Smooth muscle cell (in vitro differentiated cells): ENCODE measurements around the gene DENND1A. TPM values are rescaled to one million over a fixed set of nuclear protein-coding genes. Genes with fewer than 3 reads are reported as not detected.

Source experiments
- DNase-seq: peaks from one replicate; lab custom pipeline; 2025; ENCODE audit not compliant: unreplicated experiment; lab: John Stamatoyannopoulos, UW
- H2AFZ ChIP-seq: fragments of 200-600 bp; sonication (generic); 2 replicates; pipeline ENCODE4 v1.6.0; 2016; ENCODE audit warnings: antibody characterized with exemption, low read depth, mild to moderate bottlenecking
- H3F3A ChIP-seq: fragments of 200-600 bp; sonication (generic); 2 replicates; pipeline ENCODE4 v1.6.0; 2017; ENCODE audit warnings: antibody characterized with exemption, low read depth
- H3K27ac ChIP-seq: fragments of 200-600 bp; sonication (generic); 2 replicates; pipeline ENCODE4 v1.5.1; 2016; ENCODE audit warnings: low read depth, mild to moderate bottlenecking
- H3K27me3 ChIP-seq: fragments of 200-600 bp; sonication (generic); 2 replicates; pipeline ENCODE4 v1.6.1; 2016; ENCODE audit warnings: low read depth, mild to moderate bottlenecking
- H3K36me3 ChIP-seq: fragments of 200-600 bp; sonication (generic); 2 replicates; pipeline ENCODE4 v1.5.1; 2016; ENCODE audit warnings: low read depth
- H3K4me1 ChIP-seq: fragments of 200-600 bp; sonication (generic); 2 replicates; pipeline ENCODE4 v1.5.1; 2016; ENCODE audit warnings: low read depth
- H3K4me2 ChIP-seq: fragments of 200-600 bp; sonication (generic); 2 replicates; pipeline ENCODE4 v1.6.0; 2016; ENCODE audit warnings: mild to moderate bottlenecking
- H3K4me3 ChIP-seq: fragments of 200-600 bp; sonication (generic); 2 replicates; pipeline ENCODE4 v1.5.1; 2016; ENCODE audit warnings: mild to moderate bottlenecking
- H3K79me2 ChIP-seq: fragments of 200-600 bp; sonication (generic); 2 replicates; pipeline ENCODE4 v1.6.0; 2016; ENCODE audit warnings: low read depth, mild to moderate bottlenecking
- H3K9ac ChIP-seq: fragments of 200-600 bp; sonication (generic); 2 replicates; pipeline ENCODE4 v1.6.0; 2016; ENCODE audit warnings: low read depth
- H3K9me3 ChIP-seq: fragments of 200-600 bp; sonication (generic); replicated peaks from 2 replicates; pipeline ENCODE4 v1.5.1; 2016; ENCODE audit warnings: low read depth
- H4K20me1 ChIP-seq: fragments of 200-600 bp; sonication (generic); 2 replicates; pipeline ENCODE4 v1.6.0; 2016; ENCODE audit warnings: low read depth
- CTCF ChIP-seq: fragments of 200-600 bp; sonication (generic); IDR thresholded peaks from 2 replicates; pipeline ENCODE4 v1.5.1; 2017; ENCODE audit warnings: borderline replicate concordance, mild to moderate bottlenecking, antibody characterized with exemption; ENCODE audit not compliant: insufficient read depth, poor library complexity, severe bottlenecking
- WGBS: methylation state at CpG from one replicate; pipeline ENCODE4 v1.1.7; 2016; ENCODE audit warnings: low lambda C conversion rate; 5-methylcytosine and 5-hydroxymethylcytosine counted together
- polyA plus RNA-seq: library from polyadenylated mRNA; unstranded; fragments of >200 nt; fragmentation: Nextera tagmentation; extraction: Ambion mirVana; gene quantifications from 2 replicates; pipeline ENCODE4 v1.2.1, GENCODE V29; 2016
- total RNA-seq: library from RNA; depleted of rRNA; stranded (reverse); fragments of >200 nt; gene quantifications from 2 replicates; pipeline ENCODE4 v1.2.3, GENCODE V29; 2014

Gene DENND1A
- total and polyA plus RNA-seq, 2 experiments from 2014 or later, result 8.1 to 20.2 TPM

- H3K79me2 ChIP-seq, result no peaks in the 10 kb centered on the region
- DNase-seq, result no peak
- no peak overlapping the region for H3K9ac ChIP-seq
- no peaks in the 10 kb centered on the region for H3K36me3 ChIP-seq
- TF ChIP-seq CTCF, result no peak
- 84% methylated on average over 1 of the region's 1 CpG for WGBS
- no peak overlapping the region for H3K4me3 ChIP-seq
- peaks cover 2% of the 10 kb centered on the region for H4K20me1 ChIP-seq
- H3K9me3 ChIP-seq, result no peaks in the 10 kb centered on the region
- H3K27me3 ChIP-seq, result no peaks in the 10 kb centered on the region
- H3K4me2 ChIP-seq, result no peak overlapping the region
- no peaks in the 10 kb centered on the region for H3F3A ChIP-seq
- H3K4me1 ChIP-seq, result peaks cover 10% of the 10 kb centered on the region
- no peak overlapping the region for H2AFZ ChIP-seq
- H3K27ac ChIP-seq, result no peak overlapping the region
Observed at GRCh38 chr9:123727332-123727731, 202.6 kb downstream of the DENND1A start.

- no peak overlapping the region for H3K4me2 ChIP-seq
- no peaks in the 10 kb centered on the region for H3F3A ChIP-seq
- no peaks in the 10 kb centered on the region for H3K79me2 ChIP-seq
- no peak for DNase-seq
- no peaks in the 10 kb centered on the region for H3K9me3 ChIP-seq
- H3K9ac ChIP-seq, result no peak overlapping the region
- H3K36me3 ChIP-seq, result no peaks in the 10 kb centered on the region
- WGBS, result 71% methylated on average over 8 of the region's 8 CpGs
- no peak overlapping the region for H3K27ac ChIP-seq
- peaks cover 10% of the 10 kb centered on the region for H3K4me1 ChIP-seq
- H4K20me1 ChIP-seq, result peaks cover 2% of the 10 kb centered on the region
- no peaks in the 10 kb centered on the region for H3K27me3 ChIP-seq
- no peak overlapping the region for H2AFZ ChIP-seq
- no peak overlapping the region for H3K4me3 ChIP-seq
- no peak for TF ChIP-seq CTCF
Observed at GRCh38 chr9:123725389-123725788, 204.5 kb downstream of the DENND1A start.

- Histone ChIP-seq H4K20me1 (peaks cover 2% of the 10 kb centered on the region), H3K4me1 (peaks cover 10% of the 10 kb centered on the region), H2AFZ (no peak overlapping the region), H3K27ac (no peak overlapping the region), H3K9me3 (no peaks in the 10 kb centered on the region), H3K27me3 (no peaks in the 10 kb centered on the region), H3F3A (no peaks in the 10 kb centered on the region), H3K79me2 (no peaks in the 10 kb centered on the region), H3K4me3 (no peak overlapping the region), H3K36me3 (no peaks in the 10 kb centered on the region), H3K9ac (no peak overlapping the region), H3K4me2 (no peak overlapping the region)
- WGBS, result 96% methylated on average over 2 of the region's 2 CpGs
- DNase-seq, result no peak
- no peak for TF ChIP-seq CTCF
Observed at GRCh38 chr9:123724211-123724796, 205.6 kb downstream of the DENND1A start.
